Rectal smooth muscle tissue (tissue), 1 donor: ENCODE results near the gene DISC1.
"Not testable (repeated sequence)": the region's sequence is repeated elsewhere in the genome, so short reads cannot be mapped to it uniquely, and the experiment has no call there.

Experiments used
- H3K27ac ChIP-seq: one replicate; pipeline ENCODE4 v1.7.0; 2013; ENCODE audit warnings: low read depth, low read length, inconsistent platforms
- H3K27me3 ChIP-seq: one replicate; pipeline ENCODE4 v1.7.0; 2013; ENCODE audit warnings: low read length; ENCODE audit not compliant: control insufficient read depth, insufficient read depth
- H3K36me3 ChIP-seq: one replicate; pipeline ENCODE4 v1.7.0; 2013; ENCODE audit warnings: low read length; ENCODE audit not compliant: control insufficient read depth, insufficient read depth
- H3K4me1 ChIP-seq: one replicate; pipeline ENCODE4 v1.7.0; 2013; ENCODE audit warnings: low read length; ENCODE audit not compliant: control insufficient read depth, insufficient read depth
- H3K4me3 ChIP-seq: one replicate; pipeline ENCODE4 v1.7.0; 2013; ENCODE audit warnings: low read length
- H3K9ac ChIP-seq: one replicate; pipeline ENCODE4 v1.7.0; 2013; ENCODE audit warnings: low read length

DISC1 gene

DNA sequence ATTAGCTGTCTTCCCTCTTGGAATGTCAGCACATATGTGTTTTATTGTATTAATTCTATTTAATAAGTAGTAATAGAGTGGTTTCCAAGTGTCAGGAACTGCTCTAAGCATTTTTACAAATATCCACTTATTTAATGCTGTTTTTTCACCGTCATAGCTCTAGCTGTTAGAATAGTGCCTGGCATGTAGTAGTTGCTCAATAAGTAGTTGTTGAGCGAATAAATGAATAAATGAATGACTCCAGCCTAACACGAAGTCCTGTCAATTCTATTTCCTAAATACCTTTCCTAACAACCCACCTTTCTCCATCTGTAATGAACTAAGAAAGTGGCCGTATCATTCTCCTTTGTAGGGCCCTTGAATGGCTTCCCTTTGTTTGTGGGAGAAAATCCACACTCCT, 312.5 kb downstream of the DISC1 start:
- no peaks in the 10 kb centered on the region for H3K27me3 ChIP-seq
- no peaks in the 10 kb centered on the region for H3K36me3 ChIP-seq
- H3K9ac ChIP-seq, result no peak overlapping the region
- H3K4me3 ChIP-seq, result no peak overlapping the region
- no peak overlapping the region for H3K27ac ChIP-seq
- no peaks in the 10 kb centered on the region for H3K4me1 ChIP-seq

DNA sequence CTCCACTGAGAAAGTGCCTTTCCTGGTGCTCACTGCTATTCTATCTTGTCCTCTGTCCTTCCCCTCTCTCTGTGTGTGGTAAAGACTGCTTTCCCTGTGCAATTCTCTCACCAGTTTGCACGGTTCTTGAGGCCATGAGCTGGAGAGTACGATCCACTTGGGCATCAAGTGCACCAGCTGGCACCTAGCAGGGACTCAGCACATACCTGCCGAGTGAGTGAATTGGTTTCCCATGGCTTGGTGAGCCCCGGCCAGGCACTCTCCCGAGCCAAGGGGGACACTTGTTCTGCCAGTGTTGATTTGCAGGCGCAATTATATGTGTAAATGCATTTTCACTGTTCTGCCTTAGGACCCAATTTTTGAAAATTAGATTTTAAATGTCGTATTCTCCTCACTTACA, 313.5 kb downstream of the DISC1 start:
- no peak overlapping the region for H3K27ac ChIP-seq
- no peak overlapping the region for H3K4me3 ChIP-seq
- H3K36me3 ChIP-seq, result no peaks in the 10 kb centered on the region
- no peaks in the 10 kb centered on the region for H3K4me1 ChIP-seq
- no peaks in the 10 kb centered on the region for H3K27me3 ChIP-seq
- H3K9ac ChIP-seq, result no peak overlapping the region

DNA sequence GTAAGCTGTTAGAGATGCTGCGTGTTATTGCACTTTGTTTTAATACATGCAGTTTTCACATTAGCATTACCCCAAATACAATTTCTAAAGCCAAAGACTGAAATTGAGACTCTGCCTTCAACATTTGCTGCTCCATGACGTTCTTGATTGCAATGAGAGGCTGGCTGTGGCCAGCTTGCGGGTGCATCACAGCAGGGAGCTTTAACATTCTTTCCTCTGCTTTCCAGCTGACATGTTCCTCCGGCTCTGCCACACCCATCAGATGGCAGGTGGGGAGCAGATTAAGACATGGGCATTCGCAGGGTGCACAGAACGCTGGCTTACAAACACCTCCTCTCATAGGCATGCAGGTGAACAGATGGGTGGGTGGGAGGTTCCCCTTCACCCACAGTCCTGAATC, 314.1 kb downstream of the DISC1 start:
- Histone ChIP-seq H3K9ac (no peak overlapping the region), H3K27me3 (no peaks in the 10 kb centered on the region), H3K27ac (no peak overlapping the region), H3K36me3 (no peaks in the 10 kb centered on the region), H3K4me1 (no peaks in the 10 kb centered on the region), H3K4me3 (no peak overlapping the region)

DNA sequence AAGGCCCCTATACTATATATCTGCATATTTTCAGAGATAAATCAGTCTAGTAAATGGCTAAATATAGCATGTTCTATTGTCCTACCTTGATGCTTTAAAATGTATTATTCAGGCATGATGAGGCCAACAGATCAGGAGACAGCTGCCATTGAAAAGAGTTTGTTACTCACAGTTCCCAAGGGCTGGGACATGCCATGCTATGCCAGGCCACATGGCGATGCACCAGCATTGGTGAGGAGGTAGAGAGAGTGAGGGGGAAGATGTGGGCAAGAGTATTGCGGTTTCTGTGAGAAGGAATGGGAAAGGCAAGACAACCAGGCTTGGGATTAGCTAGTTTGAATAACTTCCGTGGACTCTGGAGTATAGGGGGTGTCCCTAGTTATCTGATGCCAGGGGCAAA, 316.5 kb downstream of the DISC1 start:
- Histone ChIP-seq H3K27me3 (no peaks in the 10 kb centered on the region), H3K27ac (no peak overlapping the region), H3K4me1 (no peaks in the 10 kb centered on the region), H3K9ac (no peak overlapping the region), H3K4me3 (no peak overlapping the region), H3K36me3 (no peaks in the 10 kb centered on the region)

DNA sequence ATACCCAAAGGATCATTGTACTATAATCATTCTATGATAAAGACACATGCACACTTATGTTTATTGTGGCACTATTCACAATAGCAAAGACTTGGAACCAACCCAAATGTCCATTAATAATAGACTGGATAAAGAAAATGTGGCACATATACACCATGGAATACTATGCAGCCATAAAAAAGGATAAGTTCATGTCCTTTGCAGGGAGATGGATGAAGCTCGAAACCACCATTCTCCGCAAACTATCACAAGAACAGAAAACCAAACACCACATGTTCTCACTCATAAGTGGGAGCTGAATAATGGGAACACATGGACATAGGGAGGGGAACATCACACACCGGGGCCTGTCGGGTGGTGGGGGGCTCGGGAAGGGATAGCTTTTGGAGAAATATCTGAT, 321.5 kb downstream of the DISC1 start:
- not testable (repeated sequence) for H3K27me3 ChIP-seq, H3K4me3 ChIP-seq, H3K4me1 ChIP-seq

DNA sequence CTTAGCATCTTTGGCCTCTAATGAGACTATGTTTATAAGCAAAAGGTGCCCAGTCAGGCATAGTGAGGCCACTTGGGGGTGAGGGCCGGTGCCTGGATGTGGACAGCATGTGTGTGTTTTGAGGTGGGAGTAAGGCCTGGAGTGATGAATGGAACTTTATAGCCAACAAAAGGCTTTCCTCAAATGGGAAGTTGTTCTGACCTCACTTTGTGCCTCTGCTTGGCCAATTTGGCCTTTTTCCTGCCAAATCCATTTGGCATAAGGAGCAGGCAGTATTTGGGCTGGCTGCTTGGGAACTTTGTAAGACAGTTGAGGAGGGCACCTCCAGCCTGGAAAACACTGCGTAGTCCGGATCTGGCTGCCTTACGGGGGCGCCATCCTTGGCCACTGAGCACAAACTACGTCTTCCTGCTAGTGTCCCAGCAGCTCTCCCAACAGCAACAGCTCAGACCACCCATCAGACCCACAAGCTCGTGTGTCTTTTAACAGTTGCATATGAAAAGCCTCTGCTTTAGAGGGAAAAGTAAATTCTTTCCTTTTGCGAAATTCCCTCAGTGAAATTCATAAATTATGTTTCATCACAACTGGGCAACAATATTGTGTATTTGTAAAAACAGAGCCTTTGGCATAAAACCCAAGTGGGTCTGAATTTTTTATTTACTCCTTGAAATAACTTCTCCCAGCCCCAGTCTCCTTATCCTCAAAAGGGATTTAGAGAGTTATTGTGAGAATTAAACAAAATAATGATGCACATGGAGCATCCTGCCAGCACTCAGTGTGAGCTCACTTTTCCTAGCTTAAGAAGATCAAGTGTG, 322.9 kb downstream of the DISC1 start:
- Histone ChIP-seq H3K4me3 (no peak overlapping the region), H3K4me1 (no peaks in the 10 kb centered on the region), H3K27me3 (no peaks in the 10 kb centered on the region), H3K36me3 (no peaks in the 10 kb centered on the region), H3K27ac (peak overlapping the region; percentile 61), H3K9ac (no peak overlapping the region)

More for the DNA sequence above, 321.5 kb downstream of the DISC1 start:
- not testable (repeated sequence) for H3K9ac ChIP-seq, H3K36me3 ChIP-seq, H3K27ac ChIP-seq

DNA sequence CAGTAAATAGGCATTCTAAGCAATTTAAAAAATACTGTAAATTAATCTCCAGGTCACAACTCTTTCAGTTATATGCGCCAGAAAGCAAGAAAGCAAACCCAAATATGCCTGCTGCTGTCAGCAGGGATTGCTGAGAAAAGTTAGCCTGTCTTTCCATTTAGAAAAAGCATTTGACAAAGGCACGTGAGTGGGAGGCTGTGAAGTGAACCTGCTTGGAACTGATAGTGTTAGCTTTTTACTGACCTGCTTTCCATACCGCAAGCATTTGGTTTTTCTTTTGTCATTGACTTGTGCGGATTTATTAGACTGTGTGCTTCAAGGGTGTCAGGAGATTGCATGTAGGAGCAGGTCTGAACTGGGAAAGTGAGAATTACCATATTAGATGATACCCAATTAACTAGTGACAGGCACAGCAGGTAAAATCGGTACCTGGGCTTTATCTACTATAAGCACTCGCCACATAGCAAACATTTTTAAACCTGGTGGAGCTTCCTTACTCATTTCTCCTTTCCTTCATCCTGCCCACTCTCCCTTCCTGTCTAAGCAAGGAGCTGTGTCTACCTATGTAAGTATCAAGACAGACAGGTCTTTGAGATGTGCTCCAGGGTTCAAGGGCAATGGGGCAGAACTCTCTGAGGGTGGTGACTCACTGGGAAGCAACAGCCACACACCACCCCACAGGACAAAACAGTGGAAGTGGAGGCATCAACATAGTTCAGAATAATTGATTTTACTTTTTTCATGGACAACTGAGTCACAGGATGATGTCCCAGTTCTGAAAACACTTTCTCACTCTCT, 323.9 kb downstream of the DISC1 start:
- H3K27ac ChIP-seq, result no peak overlapping the region
- no peak overlapping the region for H3K9ac ChIP-seq
- H3K4me1 ChIP-seq, result no peaks in the 10 kb centered on the region
- no peaks in the 10 kb centered on the region for H3K27me3 ChIP-seq
- H3K4me3 ChIP-seq, result no peak overlapping the region
- H3K36me3 ChIP-seq, result no peaks in the 10 kb centered on the region

GRCh38 chr1:231951374-231951773, 324.8 kb downstream of the DISC1 start:
- no peak overlapping the region for H3K27ac ChIP-seq
- H3K27me3 ChIP-seq, result no peaks in the 10 kb centered on the region
- no peak overlapping the region for H3K9ac ChIP-seq
- H3K4me1 ChIP-seq, result no peaks in the 10 kb centered on the region
- no peak overlapping the region for H3K4me3 ChIP-seq
- H3K36me3 ChIP-seq, result no peaks in the 10 kb centered on the region

DNA sequence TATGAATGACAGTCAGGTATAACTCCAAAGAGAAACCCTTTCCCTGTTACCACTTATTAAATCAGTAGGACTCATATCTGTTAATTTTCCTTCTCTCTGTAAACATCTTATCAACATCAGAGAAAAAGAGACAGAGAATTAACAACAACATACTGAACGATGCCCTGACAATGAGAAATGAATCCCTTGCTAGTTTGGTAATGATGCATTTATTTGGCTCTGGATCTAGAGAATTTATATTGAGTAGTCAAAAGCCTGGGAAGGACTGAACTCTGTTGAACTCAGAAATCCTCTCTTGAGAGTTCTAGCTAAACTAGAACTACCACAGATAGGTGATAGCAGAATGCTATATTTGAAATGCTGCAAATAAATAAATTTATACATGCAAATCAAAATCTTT, 325.6 kb downstream of the DISC1 start:
- H3K36me3 ChIP-seq, result no peaks in the 10 kb centered on the region
- no peak overlapping the region for H3K27ac ChIP-seq
- H3K27me3 ChIP-seq, result no peaks in the 10 kb centered on the region
- H3K9ac ChIP-seq, result no peak overlapping the region
- no peaks in the 10 kb centered on the region for H3K4me1 ChIP-seq
- no peak overlapping the region for H3K4me3 ChIP-seq

- no peak overlapping the region for H3K9ac ChIP-seq
- H3K4me3 ChIP-seq, result no peak overlapping the region
- H3K27me3 ChIP-seq, result no peaks in the 10 kb centered on the region
- H3K36me3 ChIP-seq, result no peaks in the 10 kb centered on the region
- H3K27ac ChIP-seq, result no peak overlapping the region
- H3K4me1 ChIP-seq, result no peaks in the 10 kb centered on the region
Measured at GRCh38 chr1:231953660-231954059, 327.1 kb downstream of the DISC1 start.

GRCh38 chr1:231954751-231955150, 328.2 kb downstream of the DISC1 start:
- Histone ChIP-seq H3K4me3 (no peak overlapping the region), H3K27me3 (no peaks in the 10 kb centered on the region), H3K4me1 (no peaks in the 10 kb centered on the region), H3K9ac (no peak overlapping the region), H3K27ac (no peak overlapping the region), H3K36me3 (no peaks in the 10 kb centered on the region)

DNA sequence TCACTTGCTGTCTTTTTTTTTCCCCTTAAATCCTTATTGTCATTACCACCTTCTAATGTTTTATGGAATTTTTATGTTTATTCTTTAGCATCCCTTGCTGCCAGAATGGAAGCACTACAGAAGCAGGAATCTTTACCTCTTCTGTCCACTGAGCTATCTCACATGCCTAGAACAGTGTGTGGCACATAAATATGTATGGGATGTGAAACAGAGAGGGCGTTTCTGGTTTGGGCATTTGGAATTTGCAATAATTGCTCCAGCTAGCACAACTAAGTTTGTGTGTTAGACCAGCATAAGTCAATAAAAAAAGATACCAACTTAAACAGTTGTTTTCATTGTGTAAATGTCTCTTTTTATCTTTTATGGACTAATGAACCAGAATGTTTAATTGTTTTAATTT, 330.8 kb downstream of the DISC1 start:
- Histone ChIP-seq H3K9ac (no peak overlapping the region), H3K4me1 (no peaks in the 10 kb centered on the region), H3K36me3 (no peaks in the 10 kb centered on the region), H3K27me3 (no peaks in the 10 kb centered on the region), H3K4me3 (no peak overlapping the region), H3K27ac (no peak overlapping the region)

DNA sequence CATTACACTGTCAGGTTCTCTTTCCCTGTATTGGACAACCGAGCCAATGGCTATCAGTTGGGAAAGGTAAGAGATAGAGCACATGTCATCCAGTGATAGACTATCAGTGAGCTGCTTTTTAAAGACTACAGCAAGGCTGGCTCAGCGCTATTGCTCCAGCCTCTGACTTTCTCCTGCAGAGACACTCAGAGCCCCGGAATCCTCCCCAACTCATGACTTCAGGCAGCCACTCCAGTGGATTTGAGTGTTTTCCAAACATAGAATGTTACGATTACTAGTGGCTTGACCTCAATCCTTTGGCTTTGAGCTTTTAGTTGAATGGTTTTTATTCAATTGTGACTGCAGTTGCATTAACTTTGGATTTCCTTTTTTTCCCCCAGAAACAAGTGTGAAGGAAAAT, 331.9 kb downstream of the DISC1 start:
- no peaks in the 10 kb centered on the region for H3K4me1 ChIP-seq
- H3K4me3 ChIP-seq, result no peak overlapping the region
- H3K27ac ChIP-seq, result no peak overlapping the region
- H3K9ac ChIP-seq, result no peak overlapping the region
- H3K36me3 ChIP-seq, result no peaks in the 10 kb centered on the region
- no peaks in the 10 kb centered on the region for H3K27me3 ChIP-seq
